HG03575 (cell line): ENCODE results near the gene KANSL1.
"Not testable (repeated sequence)": the region's sequence is repeated elsewhere in the genome, so short reads cannot be mapped to it uniquely, and the experiment has no call there.

Source experiments
- ATAC-seq: cut with Tn5 transposase; IDR thresholded peaks from one replicate; pipeline ENCODE4 v1.9.1; 2021; ENCODE audit not compliant: unreplicated experiment, insufficient number of reproducible peaks, low FRiP score; ENCODE audit errors: extremely low read depth

The KANSL1 gene

DNA sequence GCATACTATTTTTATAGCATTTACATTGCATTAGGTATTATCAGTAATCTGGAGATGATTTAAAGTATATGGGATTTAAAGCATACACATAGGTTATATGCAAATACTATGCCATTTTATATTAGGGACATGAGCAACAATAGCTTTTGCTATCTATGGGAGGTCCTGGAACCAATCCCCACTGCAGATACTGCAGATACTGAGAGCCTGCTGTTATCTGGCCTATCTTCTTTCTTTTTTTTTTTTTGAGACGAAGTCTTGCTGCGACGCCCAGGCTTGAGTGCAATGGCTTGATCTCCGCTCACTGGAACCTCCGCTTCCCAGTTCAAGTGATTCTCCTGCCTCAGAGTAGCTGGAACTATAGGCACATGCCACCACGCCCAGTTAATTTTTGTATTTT is 156.7 kb downstream of the KANSL1 start:
- ATAC-seq: no peak

- no peak for ATAC-seq
These were observed 158.0 kb downstream of the KANSL1 start for GRCh38 chr17:46035112-46035818.

- ATAC-seq: no peak
These were observed 159.8 kb downstream of the KANSL1 start for GRCh38 chr17:46033392-46033791.

GRCh38 chr17:46032909-46033308 is 160.3 kb downstream of the KANSL1 start:
- no peak for ATAC-seq

- no peak for ATAC-seq
These were observed 161.3 kb downstream of the KANSL1 start for GRCh38 chr17:46031920-46032319.

GRCh38 chr17:46031440-46031839 is 161.8 kb downstream of the KANSL1 start:
- ATAC-seq: no peak

DNA sequence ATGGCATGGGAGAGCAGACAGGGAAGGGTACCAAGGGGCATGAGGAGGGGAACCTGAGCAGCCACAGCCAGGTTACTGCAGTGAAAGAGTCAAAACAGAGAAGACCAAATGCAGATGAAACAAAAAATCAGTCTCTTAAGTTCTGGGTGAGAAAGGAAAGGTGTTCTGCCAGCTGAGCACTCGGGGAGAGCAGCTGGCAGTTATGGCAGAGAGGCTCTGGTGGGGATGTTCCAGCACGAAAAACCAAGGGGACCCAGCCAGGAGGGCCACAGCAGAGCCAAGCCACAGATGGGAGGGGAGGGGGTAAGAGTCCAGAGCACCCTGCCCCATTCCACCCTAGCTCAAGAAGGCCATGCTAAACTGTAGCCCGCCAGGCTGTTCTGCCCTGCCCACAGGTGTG is 162.5 kb downstream of the KANSL1 start:
- ATAC-seq: no peak

DNA sequence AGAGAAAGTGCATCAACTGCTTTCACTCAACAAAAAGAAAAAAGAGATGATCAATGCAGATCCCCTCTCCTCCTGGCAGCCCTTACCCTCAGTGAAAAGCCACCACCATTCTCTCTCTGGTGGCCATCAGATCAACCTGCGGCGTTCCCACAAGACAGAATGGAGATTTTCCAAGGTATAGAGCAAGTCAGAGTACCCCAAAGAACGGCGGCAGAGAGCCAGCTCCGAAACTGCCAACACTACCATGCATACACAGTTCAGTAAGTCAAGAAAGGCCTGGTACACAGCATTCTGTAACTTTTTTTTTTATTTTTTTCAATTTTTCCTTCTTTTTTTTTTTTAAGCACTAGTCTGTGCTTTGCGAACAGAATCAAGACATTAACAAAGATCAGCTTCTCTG is 163.6 kb downstream of the KANSL1 start:
- no peak for ATAC-seq

- no peak for ATAC-seq
These were observed 164.2 kb downstream of the KANSL1 start for GRCh38 chr17:46028981-46029565.

- no peak for ATAC-seq
These were observed 164.9 kb downstream of the KANSL1 start for GRCh38 chr17:46028374-46028773.

DNA sequence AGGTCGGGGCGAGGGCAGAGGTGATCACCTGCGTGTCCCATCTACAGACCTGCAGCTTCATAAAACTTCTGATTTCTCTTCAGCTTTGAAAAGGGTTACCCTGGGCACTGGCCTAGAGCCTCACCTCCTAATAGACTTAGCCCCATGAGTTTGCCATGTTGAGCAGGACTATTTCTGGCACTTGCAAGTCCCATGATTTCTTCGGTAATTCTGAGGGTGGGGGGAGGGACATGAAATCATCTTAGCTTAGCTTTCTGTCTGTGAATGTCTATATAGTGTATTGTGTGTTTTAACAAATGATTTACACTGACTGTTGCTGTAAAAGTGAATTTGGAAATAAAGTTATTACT is 165.3 kb downstream of the KANSL1 start:
- no peak for ATAC-seq

- ATAC-seq: no peak
These were observed 165.9 kb downstream of the KANSL1 start for GRCh38 chr17:46027048-46027975.

DNA sequence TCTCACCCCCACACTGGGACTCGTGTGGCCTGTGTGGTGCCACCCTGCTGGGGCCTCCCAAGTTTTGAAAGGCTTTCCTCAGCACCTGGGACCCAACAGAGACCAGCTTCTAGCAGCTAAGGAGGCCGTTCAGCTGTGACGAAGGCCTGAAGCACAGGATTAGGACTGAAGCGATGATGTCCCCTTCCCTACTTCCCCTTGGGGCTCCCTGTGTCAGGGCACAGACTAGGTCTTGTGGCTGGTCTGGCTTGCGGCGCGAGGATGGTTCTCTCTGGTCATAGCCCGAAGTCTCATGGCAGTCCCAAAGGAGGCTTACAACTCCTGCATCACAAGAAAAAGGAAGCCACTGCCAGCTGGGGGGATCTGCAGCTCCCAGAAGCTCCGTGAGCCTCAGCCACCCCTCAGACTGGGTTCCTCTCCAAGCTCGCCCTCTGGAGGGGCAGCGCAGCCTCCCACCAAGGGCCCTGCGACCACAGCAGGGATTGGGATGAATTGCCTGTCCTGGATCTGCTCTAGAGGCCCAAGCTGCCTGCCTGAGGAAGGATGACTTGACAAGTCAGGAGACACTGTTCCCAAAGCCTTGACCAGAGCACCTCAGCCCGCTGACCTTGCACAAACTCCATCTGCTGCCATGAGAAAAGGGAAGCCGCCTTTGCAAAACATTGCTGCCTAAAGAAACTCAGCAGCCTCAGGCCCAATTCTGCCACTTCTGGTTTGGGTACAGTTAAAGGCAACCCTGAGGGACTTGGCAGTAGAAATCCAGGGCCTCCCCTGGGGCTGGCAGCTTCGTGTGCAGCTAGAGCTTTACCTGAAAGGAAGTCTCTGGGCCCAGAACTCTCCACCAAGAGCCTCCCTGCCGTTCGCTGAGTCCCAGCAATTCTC is 166.8 kb downstream of the KANSL1 start:
- no peak for ATAC-seq

GRCh38 chr17:46025510-46026165 is 167.6 kb downstream of the KANSL1 start:
- no peak for ATAC-seq

DNA sequence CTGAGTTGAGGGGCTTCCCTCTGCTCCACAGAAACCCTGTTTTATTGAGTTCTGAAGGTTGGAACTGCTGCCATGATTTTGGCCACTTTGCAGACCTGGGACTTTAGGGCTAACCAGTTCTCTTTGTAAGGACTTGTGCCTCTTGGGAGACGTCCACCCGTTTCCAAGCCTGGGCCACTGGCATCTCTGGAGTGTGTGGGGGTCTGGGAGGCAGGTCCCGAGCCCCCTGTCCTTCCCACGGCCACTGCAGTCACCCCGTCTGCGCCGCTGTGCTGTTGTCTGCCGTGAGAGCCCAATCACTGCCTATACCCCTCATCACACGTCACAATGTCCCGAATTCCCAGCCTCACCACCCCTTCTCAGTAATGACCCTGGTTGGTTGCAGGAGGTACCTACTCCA is 168.2 kb downstream of the KANSL1 start:
- no peak for ATAC-seq

GRCh38 chr17:46024590-46024989 is 168.6 kb downstream of the KANSL1 start:
- no peak for ATAC-seq

GRCh38 chr17:46023783-46024388 is 169.3 kb downstream of the KANSL1 start:
- ATAC-seq: no peak

DNA sequence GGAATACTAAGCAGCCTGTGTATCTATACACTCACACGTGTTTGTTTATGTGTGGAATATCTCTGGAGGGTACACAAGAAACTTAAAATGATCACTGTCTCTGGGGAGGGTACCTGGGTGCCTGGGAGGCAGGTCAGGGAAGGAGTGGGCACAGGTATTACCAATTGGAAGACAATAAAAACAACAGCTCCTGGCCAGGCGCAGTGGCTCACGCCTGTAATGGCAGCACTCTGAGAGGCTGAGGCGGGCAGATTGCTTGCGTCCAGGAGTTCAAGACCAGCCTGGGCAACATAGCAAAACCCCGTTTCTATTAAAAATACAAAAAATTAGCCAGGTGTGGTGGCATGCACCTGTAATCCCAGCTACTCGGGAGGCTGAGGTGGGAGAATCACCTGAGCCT is 169.9 kb downstream of the KANSL1 start:
- ATAC-seq: not testable (repeated sequence)
